BLaER1 (cell line): ENCODE results near the gene SEMA6D.

Source experiments
- H3K27ac ChIP-seq: shearing (Covaris generic); formaldehyde crosslinking; 2 replicates; pipeline ENCODE4 v1.8.1; 2022
- H3K27me3 ChIP-seq: shearing (Covaris generic); formaldehyde crosslinking; 2 replicates; pipeline ENCODE4 v1.8.1; 2022
- H3K36me3 ChIP-seq: shearing (Covaris generic); formaldehyde crosslinking; 2 replicates; pipeline ENCODE4 v1.8.1; 2022
- H3K4me1 ChIP-seq: shearing (Covaris generic); formaldehyde crosslinking; 2 replicates; pipeline ENCODE4 v1.8.1; 2022
- H3K4me2 ChIP-seq: shearing (Covaris generic); formaldehyde crosslinking; 2 replicates; pipeline ENCODE4 v1.8.1; 2022
- H3K4me3 ChIP-seq: shearing (Covaris generic); formaldehyde crosslinking; 2 replicates; pipeline ENCODE4 v1.8.1; 2022
- H3K9ac ChIP-seq: shearing (Covaris generic); formaldehyde crosslinking; 2 replicates; pipeline ENCODE4 v1.8.1; 2022
- H3K9me3 ChIP-seq: shearing (Covaris generic); formaldehyde crosslinking; 2 replicates; pipeline ENCODE4 v1.8.1; 2022
- H4K20me1 ChIP-seq: shearing (Covaris generic); formaldehyde crosslinking; 2 replicates; pipeline ENCODE4 v1.8.1; 2022
- Cebpa-rat ChIP-seq: shearing (Covaris generic); IDR thresholded peaks from 2 replicates; pipeline ENCODE4 v1.8.1; 2022

The SEMA6D gene

DNA sequence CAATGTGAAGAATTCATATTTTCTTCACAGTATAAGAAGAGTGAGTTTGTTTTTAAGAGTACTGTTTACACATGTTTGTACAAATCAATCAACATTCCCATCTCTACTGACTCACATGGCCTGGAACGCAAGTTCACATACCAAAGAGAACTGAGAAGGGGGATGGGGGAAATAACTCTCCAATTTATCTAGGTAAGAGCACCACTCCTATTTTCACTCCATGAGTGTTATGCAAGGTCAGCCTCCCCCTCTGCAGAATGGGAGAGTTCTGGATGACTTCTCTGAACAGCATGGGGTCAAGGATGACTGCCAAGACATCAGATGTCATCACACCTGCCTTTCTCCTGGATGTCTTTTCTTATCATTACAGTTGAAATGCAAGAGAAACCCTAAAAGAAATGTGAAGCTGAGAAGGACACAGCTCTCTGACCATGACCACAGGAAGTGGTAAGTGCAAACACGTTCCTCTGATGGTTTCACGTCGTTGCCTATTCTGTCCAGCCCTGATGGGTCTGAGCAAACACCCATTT, 95.2 kb downstream of the SEMA6D start:
- TF ChIP-seq Cebpa-rat: no peak
- H3K27ac ChIP-seq: peak overlapping the region; percentile 65
- no peaks in the 10 kb centered on the region for H3K36me3 ChIP-seq
- no peaks in the 10 kb centered on the region for H4K20me1 ChIP-seq
- H3K4me1 ChIP-seq: peaks cover 57% of the 10 kb centered on the region
- no peaks in the 10 kb centered on the region for H3K9me3 ChIP-seq
- H3K4me2 ChIP-seq: peak overlapping the region; percentile 76
- no peaks in the 10 kb centered on the region for H3K27me3 ChIP-seq
- no peak overlapping the region for H3K4me3 ChIP-seq
- H3K9ac ChIP-seq: no peak overlapping the region

DNA sequence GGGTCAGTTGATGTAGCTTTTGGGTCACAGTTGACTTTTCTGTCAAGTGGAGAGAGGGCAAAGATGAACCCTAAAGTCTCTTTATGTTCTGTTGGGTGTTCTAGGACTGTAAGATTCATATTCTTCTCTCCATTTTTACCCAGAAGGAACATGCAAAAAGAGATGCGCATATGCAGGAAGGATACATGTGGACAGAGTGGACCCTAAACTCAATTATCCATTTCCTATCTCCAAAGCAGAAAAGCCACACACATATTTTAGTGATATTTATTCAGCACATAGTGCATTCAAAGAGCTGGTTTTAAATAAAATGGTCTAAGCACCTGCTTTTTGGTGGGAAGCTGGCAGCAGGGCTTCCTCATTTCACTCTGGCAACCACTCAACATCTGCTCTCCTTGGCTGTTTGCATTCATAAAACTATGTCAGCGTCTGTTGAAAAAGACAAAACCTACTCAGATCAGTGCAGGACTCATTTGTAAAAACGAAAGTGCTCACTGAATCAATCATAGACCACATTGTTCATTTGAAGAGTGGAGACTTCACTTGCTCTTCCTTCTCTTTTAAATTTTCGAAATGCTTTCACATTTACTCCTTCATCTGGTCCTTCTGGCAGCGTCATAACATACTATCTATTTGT, 96.6 kb downstream of the SEMA6D start:
- H3K4me1 ChIP-seq: peaks cover 57% of the 10 kb centered on the region
- H3K9me3 ChIP-seq: no peaks in the 10 kb centered on the region
- peak overlapping the region; percentile 13; the same call in 1 of the 2 replicates for H3K9ac ChIP-seq
- H3K4me2 ChIP-seq: peak overlapping the region; percentile 76
- H3K4me3 ChIP-seq: no peak overlapping the region
- TF ChIP-seq Cebpa-rat: no peak
- H3K27ac ChIP-seq: peak overlapping the region; percentile 65
- H3K36me3 ChIP-seq: no peaks in the 10 kb centered on the region
- H4K20me1 ChIP-seq: no peaks in the 10 kb centered on the region
- H3K27me3 ChIP-seq: no peaks in the 10 kb centered on the region

DNA sequence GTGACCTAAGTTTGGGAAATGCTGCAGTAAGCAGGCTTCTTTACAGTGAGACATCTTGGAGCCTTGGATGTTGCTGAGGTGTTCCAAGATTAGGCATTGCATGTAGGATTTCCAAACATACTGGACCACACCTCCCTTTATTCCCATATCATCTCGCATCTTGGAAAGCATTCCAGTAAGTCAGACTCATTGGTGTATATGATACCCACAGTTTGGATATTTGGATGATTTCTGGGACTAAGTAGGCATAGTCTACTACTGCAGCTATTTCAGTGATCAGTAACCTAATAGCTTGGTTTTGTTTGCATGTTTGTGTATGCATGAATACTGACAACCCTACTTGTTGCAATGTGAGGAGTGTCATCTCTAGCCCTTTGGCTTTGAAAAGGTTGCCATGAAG, 97.3 kb downstream of the SEMA6D start:
- peak overlapping the region; percentile 76 for H3K4me2 ChIP-seq

DNA sequence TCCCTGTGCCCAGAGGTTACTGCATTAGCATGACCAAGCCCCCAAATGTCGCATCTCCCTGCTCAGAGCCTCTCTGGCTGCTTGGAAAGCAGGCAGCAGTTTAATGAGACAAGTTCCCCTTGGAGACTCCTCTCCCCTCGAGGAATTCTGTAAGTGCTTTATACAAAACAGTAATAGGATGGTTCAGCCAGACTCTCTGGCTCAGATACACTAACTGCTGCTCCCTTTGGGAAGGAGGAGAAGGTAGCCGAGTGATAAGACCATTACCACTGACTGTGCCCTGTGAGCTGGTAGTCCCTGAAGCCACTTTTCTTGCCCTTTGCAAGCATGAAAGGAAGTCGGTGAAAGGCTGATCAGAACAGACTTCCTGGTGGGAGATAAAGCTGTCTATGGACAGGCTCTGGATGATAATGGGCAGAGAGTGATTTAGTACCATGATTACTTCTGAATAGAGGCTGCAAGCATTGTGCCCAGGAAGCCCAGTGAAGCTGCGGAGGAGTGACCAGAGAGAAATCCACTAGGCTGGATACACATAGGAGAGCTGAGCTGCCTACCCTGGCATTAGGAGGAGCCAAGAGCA, 100.8 kb downstream of the SEMA6D start:
- TF ChIP-seq Cebpa-rat: no peak
- no peak overlapping the region for H3K27ac ChIP-seq

More for the DNA sequence above, 97.3 kb downstream of the SEMA6D start:
- Histone ChIP-seq H3K4me1 (peaks cover 57% of the 10 kb centered on the region), H3K27me3 (no peaks in the 10 kb centered on the region), H4K20me1 (no peaks in the 10 kb centered on the region), H3K9me3 (no peaks in the 10 kb centered on the region), H3K27ac (peak overlapping the region; percentile 65), H3K9ac (no peak overlapping the region; the same call in 1 of the 2 replicates), H3K36me3 (no peaks in the 10 kb centered on the region), H3K4me3 (no peak overlapping the region)
- no peak for TF ChIP-seq Cebpa-rat

DNA sequence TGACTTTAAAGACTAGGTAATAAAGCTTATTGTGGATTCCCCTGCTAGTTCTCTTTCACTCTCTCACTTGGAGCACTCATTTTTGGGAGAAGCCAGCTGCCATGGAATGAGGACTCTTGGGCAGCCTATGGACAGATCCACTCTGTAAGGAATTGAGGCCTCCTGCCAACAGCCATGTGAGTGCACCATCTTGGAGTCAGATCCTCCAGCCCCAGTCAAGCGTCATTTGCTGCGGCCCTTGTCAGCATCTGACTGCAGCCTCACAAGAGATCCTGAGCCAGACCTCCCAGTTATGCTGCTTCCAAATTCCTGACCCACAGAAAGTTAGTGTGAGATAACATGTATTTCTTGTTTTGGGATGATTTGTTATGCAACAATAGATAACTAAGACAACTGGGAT, 101.9 kb downstream of the SEMA6D start:
- no peak overlapping the region for H3K27ac ChIP-seq
- no peak overlapping the region for H3K4me3 ChIP-seq
- no peaks in the 10 kb centered on the region for H3K9me3 ChIP-seq
- H3K36me3 ChIP-seq: no peaks in the 10 kb centered on the region
- H3K27me3 ChIP-seq: no peaks in the 10 kb centered on the region
- peaks cover 25% of the 10 kb centered on the region for H3K4me1 ChIP-seq
- no peak overlapping the region for H3K9ac ChIP-seq
- TF ChIP-seq Cebpa-rat: no peak
- no peak overlapping the region for H3K4me2 ChIP-seq
- no peaks in the 10 kb centered on the region for H4K20me1 ChIP-seq

More for the DNA sequence above, 100.8 kb downstream of the SEMA6D start:
- Histone ChIP-seq H3K9ac (no peak overlapping the region), H3K4me3 (no peak overlapping the region), H3K36me3 (no peaks in the 10 kb centered on the region), H3K4me2 (no peak overlapping the region), H3K27me3 (no peaks in the 10 kb centered on the region), H4K20me1 (no peaks in the 10 kb centered on the region), H3K9me3 (no peaks in the 10 kb centered on the region), H3K4me1 (peaks cover 36% of the 10 kb centered on the region)

- no peak overlapping the region for H3K27ac ChIP-seq
- H3K36me3 ChIP-seq: no peaks in the 10 kb centered on the region
- H3K9ac ChIP-seq: no peak overlapping the region
- no peak overlapping the region for H3K4me2 ChIP-seq
- no peak for TF ChIP-seq Cebpa-rat
- H3K9me3 ChIP-seq: no peaks in the 10 kb centered on the region
- no peak overlapping the region for H3K4me3 ChIP-seq
- H4K20me1 ChIP-seq: no peaks in the 10 kb centered on the region
- no peaks in the 10 kb centered on the region for H3K27me3 ChIP-seq
- peaks cover 15% of the 10 kb centered on the region; the same call in 1 of the 2 replicates for H3K4me1 ChIP-seq
These were observed 102.9 kb downstream of the SEMA6D start for GRCh38 chr15:47820057-47820746.

DNA sequence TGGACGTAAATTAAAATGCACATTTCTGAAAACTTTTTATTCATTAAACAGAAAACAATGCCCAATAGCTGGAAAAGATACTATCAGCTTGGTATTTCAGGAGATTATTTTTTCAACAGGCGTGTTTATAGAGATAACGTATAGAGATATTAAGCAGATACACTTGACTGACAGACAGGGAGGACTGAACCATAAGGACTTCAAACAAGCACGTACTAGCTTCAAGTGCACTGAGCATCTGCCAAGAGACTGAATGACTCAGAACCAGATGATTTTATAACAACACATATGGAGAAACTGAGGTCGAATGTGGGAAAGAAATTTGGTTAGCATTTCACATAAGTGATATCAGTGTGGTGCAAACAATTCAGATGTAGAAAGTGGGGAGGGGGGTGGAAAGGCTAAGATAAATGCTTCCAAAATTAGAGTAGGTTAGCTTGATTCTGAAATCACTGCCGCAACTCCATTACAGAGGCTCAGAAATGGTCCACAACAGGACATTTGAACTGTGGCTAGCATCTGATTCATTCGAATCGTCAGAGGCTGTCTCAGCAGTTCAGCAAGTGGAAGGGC, 103.5 kb downstream of the SEMA6D start:
- Histone ChIP-seq H3K9me3 (no peaks in the 10 kb centered on the region), H4K20me1 (no peaks in the 10 kb centered on the region), H3K27ac (no peak overlapping the region), H3K36me3 (no peaks in the 10 kb centered on the region), H3K27me3 (no peaks in the 10 kb centered on the region), H3K4me1 (peaks cover 8% of the 10 kb centered on the region; the same call in 1 of the 2 replicates), H3K4me3 (no peak overlapping the region), H3K9ac (no peak overlapping the region), H3K4me2 (no peak overlapping the region)
- no peak for TF ChIP-seq Cebpa-rat

DNA sequence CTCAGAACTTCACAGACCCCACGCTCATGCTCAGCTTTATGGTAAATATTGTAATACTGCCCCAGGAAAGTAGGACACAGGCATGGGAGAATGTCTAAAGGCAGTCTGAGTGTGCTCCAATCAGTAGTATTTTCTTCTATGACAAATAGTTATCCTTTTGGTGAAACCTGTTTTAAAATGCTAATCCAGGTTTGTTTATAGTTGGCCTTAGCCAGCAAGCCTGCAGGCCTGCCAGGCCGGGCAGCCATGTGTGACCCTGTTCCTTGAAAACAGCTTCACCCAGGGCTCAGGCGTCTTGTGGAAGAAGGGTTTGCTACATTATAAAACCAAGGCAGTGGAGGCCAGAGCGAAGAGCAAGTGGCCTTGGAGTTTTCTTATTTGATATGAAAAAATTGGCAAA, 104.7 kb downstream of the SEMA6D start:
- peaks cover 8% of the 10 kb centered on the region; the same call in 1 of the 2 replicates for H3K4me1 ChIP-seq

More for the DNA sequence above, 104.7 kb downstream of the SEMA6D start:
- Histone ChIP-seq H4K20me1 (no peaks in the 10 kb centered on the region), H3K4me3 (no peak overlapping the region), H3K36me3 (no peaks in the 10 kb centered on the region), H3K9ac (no peak overlapping the region), H3K4me2 (peak overlapping the region; percentile 9; the same call in 1 of the 2 replicates), H3K27ac (no peak overlapping the region), H3K9me3 (no peaks in the 10 kb centered on the region), H3K27me3 (no peaks in the 10 kb centered on the region)
- no peak for TF ChIP-seq Cebpa-rat
